ENCODE results near the gene SH3GL1. TPM values are rescaled to one million over a fixed set of nuclear protein-coding genes. Genes with fewer than 3 reads are reported as not detected.
A peak's percentile ranks its signal among the peaks of the same experiment; 100 is the strongest.

Gene SH3GL1
- total and polyA plus RNA-seq, 2 of the 4 experiments (the other 2 are of a cell fraction) = 28.1 to 138 TPM

DNA sequence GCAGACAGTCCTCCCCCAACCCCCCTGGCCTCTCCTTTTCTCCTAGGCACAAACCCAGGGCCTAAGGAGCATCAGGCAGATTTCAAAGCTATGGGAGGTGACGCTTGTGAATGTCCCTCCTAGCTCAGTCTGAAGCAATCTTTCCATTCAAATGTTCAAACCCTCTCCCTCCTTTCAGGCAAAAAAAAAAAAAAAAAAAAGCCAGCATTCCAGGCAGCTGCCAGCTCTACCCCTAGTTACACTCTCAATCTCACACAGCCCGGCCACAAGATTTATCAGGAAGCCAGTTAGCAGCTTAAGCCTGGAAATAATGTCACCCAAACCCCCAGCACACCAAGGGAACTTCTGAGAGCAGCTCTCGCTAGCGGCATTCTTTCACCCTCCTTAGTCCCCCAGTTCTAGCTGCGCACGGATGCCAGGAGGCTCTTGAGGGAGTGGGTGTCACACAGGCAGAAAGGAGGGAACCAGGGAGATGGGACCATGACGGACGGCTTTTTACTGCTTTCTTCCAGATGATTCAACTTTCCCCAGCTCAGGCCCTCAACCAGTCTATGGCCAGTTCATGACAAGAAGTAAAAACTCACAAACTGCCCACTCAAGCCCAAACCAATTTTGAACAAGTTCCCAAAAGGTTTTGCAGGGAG is 6.3 kb downstream of the SH3GL1 start:
- no peak overlapping the region; the same call in 2 of the 3 replicates for H2BK15ac ChIP-seq (ENCODE audit: low read depth, low read length)
- H2BK120ac ChIP-seq (ENCODE audit: low read depth, low read length) = no peak overlapping the region; the same call in 1 of the 2 replicates
- H4K8ac ChIP-seq (ENCODE audit: low read depth in 2 of 2, low read length in 2 of 2) = peak overlapping the region in 1 of 2 experiments; percentile 20; a peak in 1 of 4 replicates
- H3K36me3 ChIP-seq (ENCODE audit: control insufficient read depth, insufficient read depth, low read length) = peaks cover 10% of the 10 kb centered on the region; the same call in 1 of the 2 replicates
- no peak for DNase-seq
- POLR2A ChIA-PET (ENCODE audit: unreplicated experiment) = interaction anchor here (0.5 kb wide), 1 partner anchor 165 kb away, joined by 3 read pairs; the partner anchor contains the start of gene SEMA6B
- H3K14ac ChIP-seq (replicated peaks; ENCODE audit: low read depth, low read length) = peak overlapping the region; percentile 68
- H3K56ac ChIP-seq (ENCODE audit: extremely low read depth, insufficient read depth, low read length) = no peak overlapping the region
- H3K27me3 ChIP-seq (ENCODE audit: control insufficient read depth, insufficient read depth, low read length) = no peaks in the 10 kb centered on the region
- ATAC-seq (ENCODE audit: low read depth) = no peak
- H3K79me1 ChIP-seq (ENCODE audit: low read depth in 1 of 2, low read length in 2 of 2) = peaks cover 18 to 91% of the 10 kb centered on the region in 2 experiments
- H4K20me1 ChIP-seq (ENCODE audit: insufficient read depth, low read length) = peaks cover 93% of the 10 kb centered on the region
- H3K4me3 ChIP-seq (ENCODE audit: insufficient read depth, low read depth, low read length) = no peak overlapping the region
- no peak overlapping the region; the same call in 1 of the 2 replicates for H2AK5ac ChIP-seq (ENCODE audit: low read depth, low read length)
- peak overlapping the region; percentile 57 for H3K9ac ChIP-seq (ENCODE audit: low read depth, low read length)
- peak overlapping the region; percentile 73 for H3K23ac ChIP-seq (ENCODE audit: low read depth, low read length)
- no CpG with 5 or more reads among the region's 8 CpGs for WGBS, 2 experiments (ENCODE audit: extremely low coverage in 2 of 2, insufficient read length in 1 of 2)
- H2BK20ac ChIP-seq (ENCODE audit: low read depth, low read length) = no peak overlapping the region
- peak overlapping the region; percentile 6; the same call in 1 of the 2 replicates for H4K5ac ChIP-seq (ENCODE audit: low read depth, low read length)
- peak overlapping the region; percentile 20; the same call in 1 of the 2 replicates for H4K91ac ChIP-seq (ENCODE audit: insufficient read depth, low read depth, low read length)
- H3K4me1 ChIP-seq (ENCODE audit: control insufficient read depth, insufficient read depth, low read length) = peaks cover 49% of the 10 kb centered on the region
- H3K27ac ChIP-seq (ENCODE audit: insufficient read depth, low read length) = peak overlapping the region; percentile 76
- peaks cover 30% of the 10 kb centered on the region for H3K9me1 ChIP-seq (ENCODE audit: insufficient read depth, low read length)
- peak overlapping the region; percentile 44 for H2BK5ac ChIP-seq (ENCODE audit: low read depth, low read length, poor library complexity, severe bottlenecking)
- no peak overlapping the region for H3K18ac ChIP-seq (ENCODE audit: low read depth, low read length)
- CTCF ChIA-PET = interaction anchor here (0.6 kb wide), 1 partner anchor 15 kb away, joined by 4 read pairs; no protein-coding TSS in a partner anchor
- H2AFZ ChIP-seq (replicated peaks; ENCODE audit: low read length, poor library complexity) = peak overlapping the region; percentile 64
- TF ChIP-seq BHLHE40 (IDR thresholded peaks at IDR 0.05; ENCODE audit: low read depth, low read length) = no peak
- TF ChIP-seq CEBPB (IDR thresholded peaks at IDR 0.05; ENCODE audit: low read depth, low read length) = 0 out of 2 replicates have a peak, but pooled peaks have one; percentile 35
- TF ChIP-seq RFX5 (IDR thresholded peaks at IDR 0.05; ENCODE audit: low read depth, low read length) = no peak
- TF ChIP-seq, protein P1, sequence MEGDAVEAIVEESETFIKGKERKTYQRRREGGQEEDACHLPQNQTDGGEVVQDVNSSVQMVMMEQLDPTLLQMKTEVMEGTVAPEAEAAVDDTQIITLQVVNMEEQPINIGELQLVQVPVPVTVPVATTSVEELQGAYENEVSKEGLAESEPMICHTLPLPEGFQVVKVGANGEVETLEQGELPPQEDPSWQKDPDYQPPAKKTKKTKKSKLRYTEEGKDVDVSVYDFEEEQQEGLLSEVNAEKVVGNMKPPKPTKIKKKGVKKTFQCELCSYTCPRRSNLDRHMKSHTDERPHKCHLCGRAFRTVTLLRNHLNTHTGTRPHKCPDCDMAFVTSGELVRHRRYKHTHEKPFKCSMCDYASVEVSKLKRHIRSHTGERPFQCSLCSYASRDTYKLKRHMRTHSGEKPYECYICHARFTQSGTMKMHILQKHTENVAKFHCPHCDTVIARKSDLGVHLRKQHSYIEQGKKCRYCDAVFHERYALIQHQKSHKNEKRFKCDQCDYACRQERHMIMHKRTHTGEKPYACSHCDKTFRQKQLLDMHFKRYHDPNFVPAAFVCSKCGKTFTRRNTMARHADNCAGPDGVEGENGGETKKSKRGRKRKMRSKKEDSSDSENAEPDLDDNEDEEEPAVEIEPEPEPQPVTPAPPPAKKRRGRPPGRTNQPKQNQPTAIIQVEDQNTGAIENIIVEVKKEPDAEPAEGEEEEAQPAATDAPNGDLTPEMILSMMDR (conservative IDR thresholded peaks at IDR 0.05; ENCODE audit: low read depth, low read length) = no peak
- no peak for TF ChIP-seq MAFK (IDR thresholded peaks at IDR 0.05; ENCODE audit: low read depth, low read length)
- no peak for TF ChIP-seq RCOR1 (IDR thresholded peaks at IDR 0.05; ENCODE audit: insufficient replicate concordance, low read length)
- no peak for TF ChIP-seq CHD1 (IDR thresholded peaks at IDR 0.05; ENCODE audit: low read depth, low read length)
- BruUV-seq (replicated peaks) = no TSS peak
- no peaks in the 10 kb centered on the region for H3K9me3 ChIP-seq (ENCODE audit: control insufficient read depth, insufficient read depth, low read length)
- dilution Hi-C loops (cut with HindIII; ENCODE audit: low sequenced_read_pairs, unreplicated experiment) (no loop called here), in situ Hi-C loops (cut with MboI; ENCODE audit: low sequenced_read_pairs) (no loop called here), intact Hi-C loops (cut with micrococcal nuclease) (no loop called here)
- peak overlapping the region; percentile 48 for H2AK9ac ChIP-seq (replicated peaks; ENCODE audit: low read depth, low read length, poor library complexity)
- H3K4ac ChIP-seq (ENCODE audit: low read depth, low read length) = peak overlapping the region; percentile 50
- H3K4me2 ChIP-seq (ENCODE audit: low read depth, low read length) = peak overlapping the region; percentile 37

All from IMR-90 (cell line).